ENCODE data around the gene USF1. TPM values are rescaled to one million over a fixed set of nuclear protein-coding genes. Genes with fewer than 3 reads are reported as not detected.

Gene USF1
- total and polyA plus RNA-seq, 9 of the 15 experiments (the other 6 are each of a cell fraction or from before 2014, with no cell fraction given) = 7.4 to 60.2 (median 54.2) TPM

- in situ Hi-C loops (cut with MboI) = no loop called here
- DNase-seq (ENCODE audit: extremely low read depth in 1 of 4, low spot score in 3 of 4) (no peak), FAIRE-seq (no peak), ATAC-seq (no peak)
- Histone ChIP-seq H3K4me1 (replicated peaks in 1 of 2; ENCODE audit: control insufficient read depth in 2 of 2, insufficient read depth in 2 of 2, low read length in 2 of 2) (peaks cover 1 to 4% of the 10 kb centered on the region in 2 experiments; a peak in 3 of 5 replicates), H4K20me1 (replicated peaks; ENCODE audit: control insufficient read depth, insufficient read depth, low read length) (no peaks in the 10 kb centered on the region), H3K4me3 (no peak overlapping the region), H3K27ac (ENCODE audit: extremely low read depth, low read depth, low read length) (no peak overlapping the region), H2AFZ (ENCODE audit: low read depth, low read length) (no peak overlapping the region), H3K9me3 (replicated peaks; ENCODE audit: control insufficient read depth, insufficient read depth, low read depth, low read length) (no peaks in the 10 kb centered on the region), H3K36me3 (ENCODE audit: control insufficient read depth, insufficient read depth, low read length) (peaks cover 48% of the 10 kb centered on the region), H3K9ac (ENCODE audit: insufficient read depth in 1 of 2, low read depth in 2 of 2, low read length in 2 of 2) (no peak overlapping the region), H3K27me3 (ENCODE audit: control insufficient read depth in 2 of 2, insufficient read depth in 2 of 2, low read length in 2 of 2) (no peaks in the 10 kb centered on the region), H3K9me1 (ENCODE audit: control insufficient read depth, insufficient read depth, low read length) (no peaks in the 10 kb centered on the region), H3K79me2 (ENCODE audit: control insufficient read depth, insufficient read depth, low read length) (peaks cover 4% of the 10 kb centered on the region), H3K4me2 (ENCODE audit: insufficient read depth, low read length) (no peak overlapping the region)
- ChIA-PET POLR2A (no interaction called here), CTCF (ENCODE audit: low intra/inter-chr PET ratio) (no interaction called here)
- intact Hi-C loops (cut with micrococcal nuclease) = no loop called here
- BruUV-seq (replicated peaks) = no TSS peak
- no CpG with 5 or more reads among the region's 3 CpGs for WGBS (ENCODE audit: insufficient coverage, low coverage, missing lambda C conversion rate)
- TF ChIP-seq HIVEP1 (CRISPR knock-in tag; IDR thresholded peaks at IDR 0.05) = no peak
- TF ChIP-seq JUNB (CRISPR knock-in tag; conservative IDR thresholded peaks at IDR 0.05) = no peak
- TF ChIP-seq KLF6 (CRISPR knock-in tag; IDR thresholded peaks at IDR 0.05; ENCODE audit: borderline replicate concordance) = no peak
- no peak for TF ChIP-seq MLLT1 (IDR thresholded peaks at IDR 0.05)
- TF ChIP-seq SMARCA5 (IDR thresholded peaks at IDR 0.05) = no peak
- TF ChIP-seq PCBP2 (IDR thresholded peaks at IDR 0.05; ENCODE audit: low read depth, low read length, poor library complexity, severe bottlenecking) = no peak
- no peak for TF ChIP-seq SIN3B (IDR thresholded peaks at IDR 0.05; ENCODE audit: low read depth)
- TF ChIP-seq HMBOX1 (IDR thresholded peaks at IDR 0.05) = no peak
- no peak for TF ChIP-seq HMGN3 (IDR thresholded peaks at IDR 0.05; ENCODE audit: borderline replicate concordance, extremely low read depth, insufficient read length, low read depth, low read length)
- no peak for TF ChIP-seq FOXK1 (CRISPR knock-in tag; IDR thresholded peaks at IDR 0.05; ENCODE audit: borderline replicate concordance)
- no peak for TF ChIP-seq ZBTB43 (CRISPR knock-in tag; IDR thresholded peaks at IDR 0.05)
- no peak for TF ChIP-seq E2F3 (CRISPR knock-in tag; IDR thresholded peaks at IDR 0.05)
- TF ChIP-seq SNRNP70 (optimal IDR thresholded peaks at IDR 0.05; ENCODE audit: low read depth, low read length) = no peak
- no peak for TF ChIP-seq BRCA1 (IDR thresholded peaks at IDR 0.05)
- no peak for TF ChIP-seq BRCA1 (CRISPR knock-in tag; IDR thresholded peaks at IDR 0.05)
- TF ChIP-seq ZNF134 (CRISPR knock-in tag; conservative IDR thresholded peaks at IDR 0.05) = no peak
- TF ChIP-seq BCOR (IDR thresholded peaks at IDR 0.05) = no peak
- TF ChIP-seq DEAF1 (CRISPR knock-in tag; IDR thresholded peaks at IDR 0.05) = no peak
These were observed 6.6 kb downstream of the USF1 start for GRCh38 chr1:161039154-161039545.
